Measurements from ENCODE around the gene CLEC2L.

The CLEC2L gene

DNA sequence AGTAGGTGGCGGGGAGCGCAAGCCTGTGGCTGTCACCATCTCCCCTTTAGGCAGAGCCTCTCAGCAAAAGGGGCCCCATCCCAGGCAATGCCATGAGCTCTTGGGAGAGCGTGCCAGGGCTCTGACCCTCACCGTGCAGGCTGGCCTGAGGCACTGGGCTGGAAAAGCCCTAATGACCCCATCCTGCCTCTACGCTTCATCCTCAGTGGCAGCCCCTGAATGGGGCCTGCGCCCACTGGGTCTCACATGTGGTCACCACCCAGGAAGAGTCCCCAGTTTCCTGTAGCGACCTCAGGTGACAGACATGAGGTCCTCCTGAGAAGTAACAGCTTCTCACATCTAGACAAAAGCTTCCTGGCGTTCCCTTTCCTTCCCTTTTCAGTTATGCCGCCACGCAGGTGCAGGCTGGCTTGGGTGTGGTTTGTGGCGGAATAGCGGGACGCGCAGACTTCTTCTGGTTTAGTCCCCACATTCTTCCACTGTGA is 59.2 kb downstream of the CLEC2L start:
- FAIRE-seq = no peak
- TF ChIP-seq TAF1 (IDR thresholded peaks at IDR 0.05; ENCODE audit: borderline replicate concordance, low read depth, low read length) (no peak), POLR2A (IDR thresholded peaks at IDR 0.05; ENCODE audit: low read depth, low read length) (no peak), POLR2AphosphoS5 (IDR thresholded peaks at IDR 0.05; ENCODE audit: low read depth, low read length) (no peak)
- no peak for DNase-seq (ENCODE audit: insufficient read length)

DNA sequence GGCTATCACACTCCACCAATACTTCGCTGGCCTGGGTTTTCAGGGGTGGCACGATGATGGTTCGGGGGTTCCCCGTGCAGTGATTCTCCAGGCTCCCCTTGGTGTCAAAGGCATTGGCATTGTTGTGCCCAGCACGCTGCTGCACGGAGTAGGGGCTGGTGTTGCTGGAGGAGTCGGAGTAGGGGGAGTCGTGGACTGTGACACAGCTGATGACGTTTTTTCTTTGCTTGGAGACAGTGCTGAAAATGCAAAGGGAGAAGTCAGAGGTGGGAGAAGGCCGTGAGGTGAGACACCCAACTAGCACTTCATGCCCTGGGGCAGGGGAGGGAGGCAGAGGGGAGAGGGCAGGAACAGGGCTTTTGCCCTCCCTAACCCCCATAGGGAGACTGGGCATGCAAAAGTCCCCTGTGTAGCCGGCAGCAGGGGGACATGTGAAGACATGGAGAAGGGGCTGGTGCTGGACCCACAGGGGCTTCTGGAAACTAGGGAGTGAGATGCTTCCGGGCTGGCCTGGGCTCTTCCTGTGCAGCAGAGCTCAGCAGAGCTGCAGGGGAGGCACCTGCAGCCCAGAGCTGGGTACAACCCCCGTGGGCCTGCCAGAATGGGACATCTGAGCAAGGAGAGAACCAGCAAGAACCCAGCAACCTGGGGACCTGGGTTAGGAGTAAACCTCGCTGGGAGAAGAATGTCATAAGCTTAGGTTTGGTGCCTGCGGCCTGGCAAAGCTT is 60.5 kb downstream of the CLEC2L start:
- no peak for DNase-seq (ENCODE audit: insufficient read length)
- TF ChIP-seq TAF1 (IDR thresholded peaks at IDR 0.05; ENCODE audit: borderline replicate concordance, low read depth, low read length) (no peak), POLR2AphosphoS5 (IDR thresholded peaks at IDR 0.05; ENCODE audit: low read depth, low read length) (no peak), POLR2A (IDR thresholded peaks at IDR 0.05; ENCODE audit: low read depth, low read length) (no peak)

DNA sequence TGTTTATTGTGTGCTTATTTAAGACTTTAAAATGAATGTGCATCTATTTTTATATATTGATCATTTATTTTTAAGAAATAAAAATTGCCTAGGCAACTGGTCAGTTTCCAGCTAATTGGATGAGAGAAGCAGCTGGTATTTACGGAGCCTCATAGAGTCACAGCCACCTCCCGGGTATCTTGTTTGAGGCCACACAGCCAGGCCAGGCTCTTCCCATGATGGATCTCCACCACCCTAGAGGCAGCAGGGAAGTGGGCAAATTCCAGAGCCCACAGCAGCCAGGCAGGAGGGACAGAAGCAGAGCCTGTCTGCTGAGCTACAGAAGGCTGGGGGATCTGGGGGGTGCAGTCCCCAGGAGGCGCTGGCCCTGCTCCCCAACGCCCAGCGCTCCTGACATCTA is 61.6 kb downstream of the CLEC2L start:
- DNase-seq (ENCODE audit: insufficient read length) = no peak
- FAIRE-seq = no peak
- no peak for TF ChIP-seq TAF1 (IDR thresholded peaks at IDR 0.05; ENCODE audit: borderline replicate concordance, low read depth, low read length)
- TF ChIP-seq POLR2A (IDR thresholded peaks at IDR 0.05; ENCODE audit: low read depth, low read length) = no peak
- TF ChIP-seq POLR2AphosphoS5 (IDR thresholded peaks at IDR 0.05; ENCODE audit: low read depth, low read length) = no peak

More for the DNA sequence above, 60.5 kb downstream of the CLEC2L start:
- no peak for FAIRE-seq

DNA sequence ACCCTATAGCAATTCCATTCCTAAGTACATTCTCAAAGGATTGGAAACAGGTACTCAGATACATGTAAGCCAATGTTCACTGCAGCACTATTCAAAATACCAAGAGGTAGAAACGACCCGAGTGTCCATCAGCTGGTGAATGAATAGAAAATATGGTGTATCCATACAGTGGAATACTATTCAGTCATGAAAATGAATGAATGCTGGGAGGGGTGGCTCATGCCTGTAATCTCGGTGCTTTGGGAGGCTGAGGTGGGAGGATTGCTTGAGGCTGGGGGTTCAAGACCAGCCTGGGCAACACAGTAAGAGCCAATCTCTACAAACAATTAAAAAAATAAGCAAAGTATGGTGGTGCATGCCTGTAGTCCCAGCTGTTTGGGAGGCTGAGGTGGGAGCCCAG is 62.8 kb downstream of the CLEC2L start:
- TF ChIP-seq POLR2AphosphoS5 (IDR thresholded peaks at IDR 0.05; ENCODE audit: low read depth, low read length) (no peak), TAF1 (IDR thresholded peaks at IDR 0.05; ENCODE audit: borderline replicate concordance, low read depth, low read length) (no peak), POLR2A (IDR thresholded peaks at IDR 0.05; ENCODE audit: low read depth, low read length) (no peak)

GRCh38 chr7:139587535-139587934 is 64.0 kb downstream of the CLEC2L start:
- DNase-seq (ENCODE audit: insufficient read length) (no peak), FAIRE-seq (no peak)

More for the DNA sequence above, 62.8 kb downstream of the CLEC2L start:
- FAIRE-seq (no peak), DNase-seq (ENCODE audit: insufficient read length) (no peak)

DNA sequence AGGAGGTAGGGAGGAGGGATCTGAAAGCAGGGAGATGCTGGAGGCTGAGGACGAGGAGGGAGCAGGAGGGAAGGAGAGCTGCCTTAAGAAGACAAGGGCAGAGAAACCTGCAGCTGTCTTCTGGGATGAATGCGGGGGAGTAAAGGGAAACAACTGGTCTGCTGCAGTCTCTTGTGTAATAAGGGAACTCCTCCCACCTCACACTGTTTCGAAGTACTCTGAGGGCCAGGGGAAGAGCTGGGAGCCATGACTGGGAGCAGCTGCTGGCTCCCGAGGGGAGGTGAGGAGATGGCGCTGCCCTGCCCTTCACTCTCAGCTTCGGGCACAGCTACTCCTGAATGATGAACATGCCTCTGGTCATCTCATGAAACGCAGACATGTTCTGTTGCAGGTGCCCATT is 65.1 kb downstream of the CLEC2L start:
- no peak for TF ChIP-seq POLR2A (IDR thresholded peaks at IDR 0.05; ENCODE audit: low read depth, low read length)
- no peak for TF ChIP-seq TAF1 (IDR thresholded peaks at IDR 0.05; ENCODE audit: borderline replicate concordance, low read depth, low read length)
- no peak for TF ChIP-seq POLR2AphosphoS5 (IDR thresholded peaks at IDR 0.05; ENCODE audit: low read depth, low read length)
- no peak for DNase-seq (ENCODE audit: insufficient read length)
- no peak for FAIRE-seq

More at GRCh38 chr7:139587535-139587934, 64.0 kb downstream of the CLEC2L start:
- no peak for TF ChIP-seq POLR2A (IDR thresholded peaks at IDR 0.05; ENCODE audit: low read depth, low read length)
- TF ChIP-seq TAF1 (IDR thresholded peaks at IDR 0.05; ENCODE audit: borderline replicate concordance, low read depth, low read length) = no peak
- TF ChIP-seq POLR2AphosphoS5 (IDR thresholded peaks at IDR 0.05; ENCODE audit: low read depth, low read length) = no peak

DNA sequence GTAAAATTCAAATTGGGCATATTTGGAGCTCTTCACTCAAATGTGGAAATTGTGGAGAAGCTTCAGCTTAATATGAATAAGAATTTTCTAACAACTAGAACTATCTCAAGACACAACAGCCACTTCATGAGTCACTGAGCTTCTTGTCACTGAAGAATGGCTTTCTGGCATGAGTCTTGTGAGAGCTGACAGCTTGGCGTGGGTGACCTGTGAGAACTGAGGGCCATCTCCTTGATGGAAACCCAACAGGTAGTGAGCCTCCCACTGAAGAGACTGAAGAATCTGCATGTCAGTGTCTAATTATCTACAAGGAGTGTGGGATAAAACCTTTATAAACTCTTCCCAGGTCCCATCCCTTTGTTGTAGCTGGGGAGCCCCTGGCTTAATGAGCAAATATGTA is 66.0 kb downstream of the CLEC2L start:
- DNase-seq (ENCODE audit: insufficient read length) (no peak), FAIRE-seq (no peak)
- TF ChIP-seq POLR2A (IDR thresholded peaks at IDR 0.05; ENCODE audit: low read depth, low read length) = no peak
- no peak for TF ChIP-seq POLR2AphosphoS5 (IDR thresholded peaks at IDR 0.05; ENCODE audit: low read depth, low read length)
- no peak for TF ChIP-seq TAF1 (IDR thresholded peaks at IDR 0.05; ENCODE audit: borderline replicate concordance, low read depth, low read length)

- no peak for FAIRE-seq
- TF ChIP-seq POLR2A (IDR thresholded peaks at IDR 0.05; ENCODE audit: low read depth, low read length) = no peak
- no peak for TF ChIP-seq POLR2AphosphoS5 (IDR thresholded peaks at IDR 0.05; ENCODE audit: low read depth, low read length)
- no peak for TF ChIP-seq TAF1 (IDR thresholded peaks at IDR 0.05; ENCODE audit: borderline replicate concordance, low read depth, low read length)
- DNase-seq (ENCODE audit: insufficient read length) = no peak
These were observed 68.2 kb downstream of the CLEC2L start for GRCh38 chr7:139591550-139592195.

DNA sequence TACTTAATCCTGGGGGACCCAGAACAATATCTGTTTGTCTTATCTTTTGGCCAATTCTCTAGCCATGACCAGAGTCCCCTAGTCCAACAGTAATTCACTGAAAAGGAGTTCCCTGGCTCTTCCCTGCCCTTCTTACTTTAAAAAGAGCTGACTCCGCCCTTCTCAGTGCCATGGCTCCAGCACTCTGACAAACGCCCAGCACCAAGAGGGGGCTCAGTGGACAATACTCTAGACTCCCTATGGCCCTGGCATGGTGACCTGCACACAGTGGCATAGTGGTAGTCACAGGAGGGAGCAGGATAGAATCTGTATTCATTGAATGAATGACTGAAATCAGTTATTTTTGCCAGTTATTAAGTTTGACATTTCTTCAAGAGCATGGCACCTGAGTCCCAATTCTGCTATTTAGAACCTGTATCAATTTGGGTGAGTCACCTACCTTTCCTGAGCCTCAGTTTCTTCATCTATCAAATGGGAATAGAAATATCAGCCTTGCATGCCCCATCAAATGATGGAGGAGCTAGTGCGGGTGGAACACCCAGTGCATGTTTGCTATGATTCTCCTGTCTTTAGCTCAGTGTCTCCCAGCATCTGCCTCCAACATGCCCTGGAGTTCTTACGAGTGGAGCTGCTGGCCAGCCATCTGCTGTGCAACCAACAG is 69.4 kb downstream of the CLEC2L start:
- FAIRE-seq = no peak
- DNase-seq (ENCODE audit: insufficient read length) = no peak
- TF ChIP-seq POLR2A (IDR thresholded peaks at IDR 0.05; ENCODE audit: low read depth, low read length) = no peak
- no peak for TF ChIP-seq POLR2AphosphoS5 (IDR thresholded peaks at IDR 0.05; ENCODE audit: low read depth, low read length)
- TF ChIP-seq TAF1 (IDR thresholded peaks at IDR 0.05; ENCODE audit: borderline replicate concordance, low read depth, low read length) = no peak

- DNase-seq (ENCODE audit: insufficient read length) = no peak
- no peak for FAIRE-seq
- TF ChIP-seq POLR2AphosphoS5 (IDR thresholded peaks at IDR 0.05; ENCODE audit: low read depth, low read length) (no peak), POLR2A (IDR thresholded peaks at IDR 0.05; ENCODE audit: low read depth, low read length) (no peak), TAF1 (IDR thresholded peaks at IDR 0.05; ENCODE audit: borderline replicate concordance, low read depth, low read length) (no peak)
These were observed 70.6 kb downstream of the CLEC2L start for GRCh38 chr7:139594090-139594489.

Measured in GM12892 (cell line).